ENCODE results near the gene PPP5C.
A peak's percentile ranks its signal among the peaks of the same experiment; 100 is the strongest.
"Not testable (repeated sequence)": the region's sequence is repeated elsewhere in the genome, so short reads cannot be mapped to it uniquely, and the experiment has no call there.

The PPP5C gene, protein sequence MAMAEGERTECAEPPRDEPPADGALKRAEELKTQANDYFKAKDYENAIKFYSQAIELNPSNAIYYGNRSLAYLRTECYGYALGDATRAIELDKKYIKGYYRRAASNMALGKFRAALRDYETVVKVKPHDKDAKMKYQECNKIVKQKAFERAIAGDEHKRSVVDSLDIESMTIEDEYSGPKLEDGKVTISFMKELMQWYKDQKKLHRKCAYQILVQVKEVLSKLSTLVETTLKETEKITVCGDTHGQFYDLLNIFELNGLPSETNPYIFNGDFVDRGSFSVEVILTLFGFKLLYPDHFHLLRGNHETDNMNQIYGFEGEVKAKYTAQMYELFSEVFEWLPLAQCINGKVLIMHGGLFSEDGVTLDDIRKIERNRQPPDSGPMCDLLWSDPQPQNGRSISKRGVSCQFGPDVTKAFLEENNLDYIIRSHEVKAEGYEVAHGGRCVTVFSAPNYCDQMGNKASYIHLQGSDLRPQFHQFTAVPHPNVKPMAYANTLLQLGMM

DNA sequence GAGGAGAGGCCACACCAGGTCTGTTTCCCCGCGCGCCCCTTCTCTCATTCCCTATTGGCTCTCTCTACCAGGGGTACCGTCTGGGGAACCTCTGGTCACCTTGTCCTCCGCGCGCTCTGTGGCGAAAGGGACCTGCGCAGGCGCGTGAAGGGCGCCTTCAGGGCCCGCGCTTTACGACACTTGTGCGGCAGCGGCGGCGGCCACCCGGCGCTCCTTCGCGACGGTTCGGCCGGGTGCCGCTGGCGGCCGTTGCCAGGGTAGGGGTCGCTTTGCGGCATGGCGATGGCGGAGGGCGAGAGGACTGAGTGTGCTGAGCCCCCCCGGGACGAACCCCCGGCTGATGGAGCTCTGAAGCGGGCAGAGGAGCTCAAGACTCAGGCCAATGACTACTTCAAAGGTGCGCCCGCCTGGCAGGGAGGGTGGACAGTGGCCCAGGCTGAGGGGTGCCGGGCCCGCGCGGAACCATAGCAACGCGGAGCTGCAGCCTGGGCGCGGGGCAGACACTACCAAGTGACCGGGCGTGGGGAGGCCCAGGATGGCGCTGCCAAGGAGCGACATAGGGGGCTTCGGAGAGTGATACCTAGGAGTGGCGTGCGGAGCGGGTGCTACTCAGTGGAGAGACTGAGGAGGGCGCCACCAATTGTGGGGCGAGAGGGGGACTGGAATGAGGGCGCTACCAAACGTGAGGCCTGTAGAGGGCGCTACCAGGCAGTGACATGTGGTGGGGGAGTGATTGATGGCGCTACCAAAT is at the start of gene PPP5C:
TSS of gene PPP5C (plus strand) at position 267 of the 751 bp plus-strand sequence. CDS start at position 277, 10 bp downstream.
- DNase-seq (ENCODE audit: low spot score) = peak; percentile 87

GRCh38 chr19:46297700-46298478 is 49.0 kb upstream of the PPP5C start:
- peak; percentile 13 for DNase-seq (ENCODE audit: low spot score)

DNA sequence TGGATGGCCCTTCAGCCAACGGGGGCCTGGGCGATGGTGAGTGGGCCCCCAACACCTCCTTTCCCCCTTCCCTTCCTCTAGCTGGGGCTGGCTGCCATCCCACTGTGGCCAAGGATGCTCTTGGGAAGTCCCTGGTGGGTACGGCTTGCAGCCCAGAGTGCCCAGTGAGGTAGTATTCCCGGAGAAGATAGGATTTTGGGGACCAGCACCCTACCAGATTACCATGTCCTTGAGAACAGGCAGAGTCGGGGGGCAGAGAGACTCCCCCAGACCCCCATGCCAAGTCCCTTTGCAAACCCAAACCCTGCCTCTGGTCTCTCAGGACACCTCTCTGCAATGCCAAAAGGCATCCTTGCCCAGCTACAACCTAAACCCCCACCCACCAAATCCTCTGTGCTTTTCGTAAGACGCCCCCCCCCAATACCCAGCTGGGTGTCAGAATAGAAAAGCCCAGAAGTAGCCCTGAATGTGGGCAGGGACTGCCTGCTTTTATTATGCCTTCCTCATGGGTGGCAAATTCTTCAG is 48.3 kb upstream of the PPP5C start:
- DNase-seq (ENCODE audit: low spot score) = no peak

- peak; percentile 16 for DNase-seq (ENCODE audit: low spot score)
Observed at GRCh38 chr19:46299004-46299509, 47.8 kb upstream of the PPP5C start.

GRCh38 chr19:46299695-46300094 is 47.2 kb upstream of the PPP5C start:
- DNase-seq (ENCODE audit: low spot score) = no peak

- DNase-seq (ENCODE audit: low spot score) = no peak
Observed at GRCh38 chr19:46303322-46303690, 43.6 kb upstream of the PPP5C start.

DNA sequence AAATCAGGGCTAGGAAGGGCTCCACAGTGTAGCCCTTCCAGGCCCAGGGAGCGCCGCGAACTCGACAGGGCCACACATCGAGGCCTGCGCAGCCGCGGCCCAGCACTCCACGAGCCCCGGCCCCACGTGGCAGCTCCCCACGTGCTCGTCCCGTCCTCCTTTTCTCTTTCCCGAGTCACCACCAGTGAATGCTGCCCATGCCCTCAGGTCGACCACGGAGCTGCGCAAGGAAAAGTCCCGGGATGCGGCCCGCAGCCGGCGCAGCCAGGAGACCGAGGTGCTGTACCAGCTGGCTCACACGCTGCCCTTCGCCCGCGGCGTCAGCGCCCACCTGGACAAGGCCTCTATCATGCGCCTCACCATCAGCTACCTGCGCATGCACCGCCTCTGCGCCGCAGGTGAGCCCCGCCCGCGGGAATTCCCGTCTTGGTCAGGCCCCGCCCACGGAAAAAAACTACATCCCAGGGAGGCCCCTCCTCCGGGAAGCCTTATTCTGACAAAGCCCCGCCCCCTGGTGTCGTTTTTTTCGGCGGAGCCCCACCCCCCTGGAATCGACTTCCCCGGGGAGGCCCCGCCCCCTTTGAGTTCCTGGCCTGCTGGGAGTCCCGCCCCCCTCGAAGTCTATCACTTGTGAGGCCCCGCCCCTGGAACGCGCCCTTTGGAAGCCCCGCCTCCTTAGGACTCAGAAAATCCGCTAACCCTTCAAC is 43.0 kb upstream of the PPP5C start:
- no peak for DNase-seq (ENCODE audit: low spot score)

GRCh38 chr19:46306501-46306900 is 40.4 kb upstream of the PPP5C start:
- DNase-seq (ENCODE audit: low spot score) = no peak

- no peak for DNase-seq (ENCODE audit: low spot score)
Observed at GRCh38 chr19:46308510-46308909, 38.4 kb upstream of the PPP5C start.

DNA sequence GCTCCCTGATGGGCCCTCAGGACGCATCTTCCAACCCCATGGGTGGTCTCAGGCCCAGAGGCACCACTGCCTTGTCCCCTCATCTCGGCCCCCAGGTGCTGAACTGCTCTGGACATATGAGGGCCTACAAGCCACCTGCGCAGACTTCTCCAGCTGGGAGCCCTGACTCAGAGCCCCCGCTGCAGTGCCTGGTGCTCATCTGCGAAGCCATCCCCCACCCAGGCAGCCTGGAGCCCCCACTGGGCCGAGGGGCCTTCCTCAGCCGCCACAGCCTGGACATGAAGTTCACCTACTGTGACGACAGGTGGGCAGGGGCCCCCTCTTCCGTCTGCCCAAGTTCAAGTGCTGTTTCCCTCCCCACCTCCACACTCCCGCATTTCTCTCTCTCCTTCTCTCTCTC is 37.8 kb upstream of the PPP5C start:
- DNase-seq (ENCODE audit: low spot score) = no peak

- no peak for DNase-seq (ENCODE audit: low spot score)
Observed at GRCh38 chr19:46311444-46311843, 35.4 kb upstream of the PPP5C start.

DNA sequence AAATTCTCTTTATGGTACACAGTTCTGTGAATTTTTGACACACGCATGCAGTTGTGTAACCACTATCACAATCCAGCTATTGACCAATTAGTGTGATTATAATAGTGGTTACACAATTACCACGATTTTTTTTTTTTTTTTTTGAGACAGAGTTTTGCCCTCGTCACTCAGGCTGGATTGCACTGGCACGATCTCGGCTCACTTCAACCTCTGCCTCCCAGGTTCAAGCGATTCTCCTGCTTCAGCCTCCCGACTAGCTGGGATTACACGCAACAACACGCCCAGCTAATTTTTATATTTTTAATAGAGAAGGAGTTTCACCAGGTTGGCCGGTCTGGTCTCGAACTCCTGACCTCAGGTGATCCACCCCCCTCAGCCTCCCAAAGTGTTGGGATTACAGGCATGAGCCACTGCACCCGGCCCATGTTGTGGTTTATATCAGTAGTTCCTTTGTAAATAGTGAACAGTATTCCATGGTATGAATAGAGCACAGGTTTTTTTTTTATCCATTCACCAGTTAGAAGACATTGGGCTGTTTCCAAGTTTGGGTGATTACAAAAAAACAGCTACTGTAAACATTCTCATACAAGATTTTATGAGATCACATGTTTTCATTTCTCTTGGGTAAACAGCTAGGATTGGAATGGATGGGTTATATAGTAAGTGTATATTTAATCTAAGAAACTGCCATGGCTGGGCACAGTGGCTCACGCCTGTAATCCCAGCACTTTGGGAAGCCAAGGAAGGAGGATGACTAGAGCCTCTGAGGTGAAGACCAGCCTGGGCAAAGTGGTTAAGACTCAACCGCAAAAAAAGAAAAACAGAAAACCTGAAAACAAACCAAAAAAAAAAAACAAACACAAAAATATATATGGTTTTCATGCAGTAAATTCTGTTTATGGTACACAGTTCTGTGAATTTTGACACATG is 33.1 kb upstream of the PPP5C start:
- DNase-seq (ENCODE audit: low spot score) = not testable (repeated sequence)

DNA sequence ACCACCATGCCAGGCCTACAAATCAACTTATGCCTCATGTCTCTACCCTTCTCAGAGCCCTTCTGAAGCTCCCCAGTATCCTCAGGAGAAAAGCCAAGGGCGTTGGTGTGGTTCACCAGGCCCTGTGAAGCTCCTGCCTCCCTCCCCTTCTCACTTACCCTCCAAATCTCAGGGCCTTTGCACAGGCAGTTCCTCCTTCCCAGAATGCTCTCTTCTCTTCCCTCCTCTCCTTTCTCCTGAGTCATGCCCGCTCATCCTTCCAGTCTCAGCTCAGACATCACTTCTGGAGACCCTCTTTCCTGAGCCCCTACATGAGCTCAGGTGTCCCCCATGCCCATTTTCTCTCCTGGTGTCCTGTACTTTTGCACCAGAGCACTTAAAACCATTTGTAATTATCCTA is 29.5 kb upstream of the PPP5C start:
- DNase-seq (ENCODE audit: low spot score) = no peak

DNA sequence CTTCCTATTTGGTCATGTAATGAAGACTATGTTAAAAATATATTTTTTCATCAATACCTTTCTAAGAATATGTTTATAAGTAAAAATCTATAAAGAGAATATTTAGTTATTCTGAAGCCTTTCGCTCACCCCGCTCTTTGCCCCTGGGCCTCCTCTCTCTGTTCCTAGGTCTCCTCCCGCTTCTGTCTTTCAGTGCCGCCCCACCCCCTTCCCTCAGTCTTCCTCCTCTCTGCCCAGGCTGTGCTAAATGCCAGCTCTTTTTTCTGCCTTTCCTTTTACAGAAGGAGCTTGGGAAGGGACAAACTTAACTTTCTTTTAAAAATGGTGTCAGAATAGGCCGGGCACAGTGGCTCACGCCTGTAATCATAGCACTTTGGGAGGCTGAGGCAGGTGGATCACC is 27.3 kb upstream of the PPP5C start:
- DNase-seq (ENCODE audit: low spot score) = no peak

- no peak for DNase-seq (ENCODE audit: low spot score)
Observed at GRCh38 chr19:46320559-46320958, 26.3 kb upstream of the PPP5C start.

- DNase-seq (ENCODE audit: low spot score) = no peak
Observed at GRCh38 chr19:46321653-46322052, 25.2 kb upstream of the PPP5C start.

GRCh38 chr19:46323227-46323626 is 23.7 kb upstream of the PPP5C start:
- DNase-seq (ENCODE audit: low spot score) = not testable (repeated sequence)

DNA sequence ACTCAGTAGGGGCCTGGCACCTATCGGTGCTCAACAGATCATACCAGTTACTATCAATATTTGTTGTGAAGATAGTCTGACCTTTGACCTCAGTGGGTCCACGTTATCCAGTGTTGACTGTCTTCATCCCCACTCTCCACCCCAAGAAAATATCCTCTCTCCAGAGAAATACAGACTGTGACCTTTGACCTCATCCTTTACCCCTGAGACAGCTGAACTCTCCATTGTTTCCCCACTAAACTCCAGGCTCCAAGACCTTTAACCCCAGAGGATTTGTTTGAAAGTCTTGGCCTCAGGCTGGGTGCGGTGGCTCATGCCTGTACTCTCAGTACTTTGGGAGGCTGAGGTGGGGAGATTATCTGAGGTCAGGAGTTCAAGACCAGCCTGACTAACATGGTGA is 22.6 kb upstream of the PPP5C start:
- DNase-seq (ENCODE audit: low spot score) = no peak

- DNase-seq (ENCODE audit: low spot score) = no peak
Observed at GRCh38 chr19:46326608-46327007, 20.3 kb upstream of the PPP5C start.

DNA sequence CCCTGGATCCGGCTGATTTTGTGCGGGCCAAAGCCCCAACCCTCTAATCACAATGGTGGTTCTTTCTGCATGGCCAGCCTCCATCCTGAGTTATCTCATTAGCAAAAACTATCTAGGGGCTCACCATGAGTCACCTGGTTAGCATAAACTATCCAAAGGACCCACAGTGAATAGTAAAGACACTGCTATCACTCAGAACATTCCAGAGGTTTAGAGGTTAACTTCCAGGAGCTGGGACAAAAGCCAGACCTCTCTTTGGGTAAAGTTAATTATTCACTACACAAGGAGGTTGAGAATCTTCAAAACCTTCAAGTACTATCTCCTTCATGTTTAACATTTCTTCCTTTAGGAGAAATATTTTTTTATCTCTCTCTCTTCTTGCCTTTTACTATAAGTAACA is 18.8 kb upstream of the PPP5C start:
- no peak for DNase-seq (ENCODE audit: low spot score)
